ENCODE results near the gene PEMT.
"Not testable (repeated sequence)": the region's sequence is repeated elsewhere in the genome, so short reads cannot be mapped to it uniquely, and the experiment has no call there.

The PEMT gene

GRCh38 chr17:17491546-17491988 is 99.9 kb downstream of the PEMT start:
- no peak for TF ChIP-seq CTCF (conservative IDR thresholded peaks at IDR 0.05; ENCODE audit: low read depth, low read length)
- no peak for DNase-seq (ENCODE audit: low read depth)
- H3K4me3 ChIP-seq (ENCODE audit: low read depth, low read length): no peak overlapping the region

- TF ChIP-seq CTCF (conservative IDR thresholded peaks at IDR 0.05; ENCODE audit: low read depth, low read length): no peak
Measured at GRCh38 chr17:17491031-17491471, 100.5 kb downstream of the PEMT start.

DNA sequence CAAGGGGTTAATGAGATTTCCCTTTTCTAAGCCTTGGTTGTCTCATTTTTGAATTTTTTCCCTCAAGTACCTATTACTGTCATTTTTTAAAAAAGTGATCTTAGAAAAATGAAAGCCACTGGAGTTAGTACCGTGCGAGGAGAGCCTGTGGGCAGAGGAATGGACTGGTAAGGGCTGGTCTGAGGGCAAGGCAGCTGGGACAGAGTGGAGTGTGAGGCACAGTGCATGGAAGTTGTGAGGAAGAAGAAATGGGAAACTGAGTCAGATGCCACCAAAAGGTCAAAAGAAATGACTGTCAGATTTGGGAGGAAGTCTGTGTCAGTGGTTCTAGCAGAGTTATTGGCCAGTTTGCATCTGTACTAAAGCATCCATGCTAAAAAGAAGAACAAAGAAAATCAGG is 103.5 kb downstream of the PEMT start:
- no peak for DNase-seq (ENCODE audit: low read depth)
- no peak for TF ChIP-seq CTCF (conservative IDR thresholded peaks at IDR 0.05; ENCODE audit: low read depth, low read length)
- H3K4me3 ChIP-seq (ENCODE audit: low read depth, low read length): no peak overlapping the region

More at GRCh38 chr17:17491031-17491471, 100.5 kb downstream of the PEMT start:
- no peak for DNase-seq (ENCODE audit: low read depth)
- H3K4me3 ChIP-seq (ENCODE audit: low read depth, low read length): no peak overlapping the region

- H3K4me3 ChIP-seq (ENCODE audit: low read depth, low read length); DNase-seq (ENCODE audit: low read depth): not testable (repeated sequence)
Measured at GRCh38 chr17:17486416-17486815, 105.1 kb downstream of the PEMT start.

- TF ChIP-seq CTCF (conservative IDR thresholded peaks at IDR 0.05; ENCODE audit: low read depth, low read length): no peak
- DNase-seq (ENCODE audit: low read depth): no peak
- no peak overlapping the region for H3K4me3 ChIP-seq (ENCODE audit: low read depth, low read length)
Measured at GRCh38 chr17:17485420-17485819, 106.1 kb downstream of the PEMT start.

DNA sequence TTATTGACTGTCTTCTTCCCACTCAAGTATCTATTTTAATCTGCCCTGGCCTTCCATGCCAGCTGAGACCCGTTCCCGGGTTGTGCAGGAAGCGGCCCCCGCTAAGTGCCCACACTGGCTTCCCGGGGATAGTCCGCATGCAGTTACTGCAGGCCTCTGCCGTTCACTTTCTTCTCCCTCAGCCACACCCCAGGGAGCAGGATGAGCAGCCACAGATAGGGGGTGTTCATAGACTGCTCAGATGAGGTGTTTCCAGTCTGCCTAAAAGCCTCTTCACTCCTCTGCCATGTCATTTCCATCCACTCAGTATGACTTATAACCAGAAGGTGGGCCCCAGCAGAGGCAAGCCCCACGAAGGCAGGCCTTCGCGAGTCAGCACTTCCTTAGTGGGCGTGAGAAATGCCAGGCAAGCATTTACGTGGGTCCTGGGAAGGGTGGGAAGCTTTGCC is 107.0 kb downstream of the PEMT start:
- DNase-seq (ENCODE audit: low read depth): peak; percentile 10

DNA sequence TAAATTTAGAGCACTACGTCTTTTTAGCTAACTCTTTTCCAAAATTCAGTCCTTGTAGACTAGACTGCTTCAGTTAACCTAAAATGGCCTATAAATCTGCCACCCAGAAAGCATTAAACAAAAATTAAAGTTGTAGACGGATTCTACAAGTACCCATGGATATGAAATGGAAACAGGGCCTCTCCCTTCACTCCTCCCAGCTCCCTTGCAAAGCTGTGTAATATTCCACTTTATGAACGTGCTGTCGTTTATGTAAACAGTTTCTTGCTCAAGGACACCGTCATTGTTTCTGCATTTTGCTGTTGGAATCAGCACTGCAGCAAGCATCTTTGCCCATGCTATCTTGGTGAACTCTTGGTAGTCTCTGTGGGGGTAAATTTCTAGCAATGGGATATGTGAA is 109.6 kb downstream of the PEMT start:
- H3K4me3 ChIP-seq (ENCODE audit: low read depth, low read length): no peak overlapping the region
- no peak for DNase-seq (ENCODE audit: low read depth)
- TF ChIP-seq CTCF (conservative IDR thresholded peaks at IDR 0.05; ENCODE audit: low read depth, low read length): no peak

More for the DNA sequence above, 107.0 kb downstream of the PEMT start:
- TF ChIP-seq CTCF (conservative IDR thresholded peaks at IDR 0.05; ENCODE audit: low read depth, low read length): no peak
- H3K4me3 ChIP-seq (ENCODE audit: low read depth, low read length): no peak overlapping the region
